Skeletal muscle tissue (tissue), 4 donors: ENCODE results near the gene ACER3. TPM values are rescaled to one million over a fixed set of nuclear protein-coding genes. Genes with fewer than 3 reads are reported as not detected.

ENCODE experiments used
- H3K27ac ChIP-seq: one replicate; pipeline ENCODE4 v1.7.0; 2013; ENCODE audit warnings: mild to moderate bottlenecking, low read depth, low read length, inconsistent platforms
- H3K27me3 ChIP-seq, 3 donors: one replicate each; pipeline ENCODE4 v1.7.0; 2013; ENCODE audit warnings: low read length in 3 of 3; ENCODE audit not compliant: control insufficient read depth in 3 of 3, insufficient read depth in 3 of 3
- H3K36me3 ChIP-seq, 3 donors: one replicate each; pipeline ENCODE4 v1.7.0; 2013; ENCODE audit warnings: low read length in 3 of 3; ENCODE audit not compliant: control insufficient read depth in 3 of 3, insufficient read depth in 3 of 3
- H3K4me1 ChIP-seq, 3 donors: one replicate each; pipeline ENCODE4 v1.7.0; 2013; ENCODE audit warnings: low read length in 3 of 3, mild to moderate bottlenecking in 3 of 3; ENCODE audit not compliant: control insufficient read depth in 3 of 3, insufficient read depth in 3 of 3
- H3K4me3 ChIP-seq, 3 donors: one replicate each; pipeline ENCODE4 v1.7.0; 2013; ENCODE audit warnings: low read length in 3 of 3
- H3K9ac ChIP-seq, 3 donors: one replicate each; pipeline ENCODE4 v1.7.0; 2013; ENCODE audit warnings: low read length in 3 of 3, mild to moderate bottlenecking in 3 of 3, moderate library complexity in 2 of 3, low read depth in 1 of 3
- H3K9me3 ChIP-seq, 3 donors: one replicate each; pipeline ENCODE4 v1.7.0; 2013; ENCODE audit warnings: low read length in 3 of 3; ENCODE audit not compliant: control insufficient read depth in 3 of 3
- total RNA-seq: library from RNA; depleted of rRNA; stranded (reverse); fragments of >200 nt; gene quantifications from one replicate; pipeline ENCODE4 v1.2.3, GENCODE V29; 2014
- donor health status: Osteomylitis.

The ACER3 gene
- total RNA-seq, 1 donor from 2014 or later = 7.3 TPM

- no peak overlapping the region for H3K4me3 ChIP-seq
- no peak overlapping the region for H3K9ac ChIP-seq
- no peaks in the 10 kb centered on the region for H3K36me3 ChIP-seq
- H3K4me1 ChIP-seq = peaks cover 0 to 4% (median 0%) of the 10 kb centered on the region in 3 donors
- H3K9me3 ChIP-seq = no peaks in the 10 kb centered on the region
- no peak overlapping the region for H3K27ac ChIP-seq
- H3K27me3 ChIP-seq = peaks cover 15 to 23% (median 15%) of the 10 kb centered on the region in 3 donors
Observed at GRCh38 chr11:77027275-77027674, 166.6 kb downstream of the ACER3 start.

- Histone ChIP-seq H3K27me3 (peaks cover 15 to 25% (median 23%) of the 10 kb centered on the region in 3 donors), H3K9ac (no peak overlapping the region), H3K36me3 (no peaks in the 10 kb centered on the region), H3K4me1 (peaks cover 0 to 4% (median 0%) of the 10 kb centered on the region in 3 donors), H3K4me3 (no peak overlapping the region), H3K9me3 (no peaks in the 10 kb centered on the region), H3K27ac (no peak overlapping the region)
Observed at GRCh38 chr11:77029829-77030228, 169.1 kb downstream of the ACER3 start.

DNA sequence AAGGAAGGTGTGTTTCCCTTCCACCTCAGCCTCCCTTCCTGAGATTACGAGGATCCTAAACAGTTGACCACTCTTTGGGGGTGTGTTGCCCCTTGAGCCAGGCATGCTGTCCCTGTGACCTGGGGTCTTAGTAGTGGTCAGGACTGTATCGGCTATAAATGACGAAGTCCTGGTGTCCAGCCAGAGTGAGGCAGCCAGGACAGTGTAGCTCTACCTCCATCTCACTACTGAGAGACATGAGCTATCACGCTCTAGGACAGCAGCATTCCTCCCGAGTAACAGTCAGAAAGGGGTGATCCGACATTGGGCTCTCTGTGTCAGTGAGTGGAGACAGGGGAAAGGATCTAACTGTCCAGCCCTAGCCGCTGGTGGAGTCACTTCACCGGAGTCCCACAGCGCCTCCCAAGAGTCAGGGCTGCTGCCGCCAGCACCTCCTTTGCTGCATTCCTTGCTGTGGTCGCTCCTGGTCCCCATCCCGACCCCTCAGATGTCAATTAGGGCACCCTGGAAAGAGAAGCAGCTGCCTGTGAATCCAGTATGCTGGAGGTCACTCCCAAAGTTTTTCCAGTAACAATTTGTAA is 170.2 kb downstream of the ACER3 start:
- Histone ChIP-seq H3K36me3 (no peaks in the 10 kb centered on the region), H3K27ac (no peak overlapping the region), H3K9me3 (no peaks in the 10 kb centered on the region), H3K4me1 (peaks cover 0 to 4% (median 0%) of the 10 kb centered on the region in 3 donors), H3K27me3 (peaks cover 15 to 32% (median 26%) of the 10 kb centered on the region in 3 donors), H3K4me3 (no peak overlapping the region), H3K9ac (no peak overlapping the region)

DNA sequence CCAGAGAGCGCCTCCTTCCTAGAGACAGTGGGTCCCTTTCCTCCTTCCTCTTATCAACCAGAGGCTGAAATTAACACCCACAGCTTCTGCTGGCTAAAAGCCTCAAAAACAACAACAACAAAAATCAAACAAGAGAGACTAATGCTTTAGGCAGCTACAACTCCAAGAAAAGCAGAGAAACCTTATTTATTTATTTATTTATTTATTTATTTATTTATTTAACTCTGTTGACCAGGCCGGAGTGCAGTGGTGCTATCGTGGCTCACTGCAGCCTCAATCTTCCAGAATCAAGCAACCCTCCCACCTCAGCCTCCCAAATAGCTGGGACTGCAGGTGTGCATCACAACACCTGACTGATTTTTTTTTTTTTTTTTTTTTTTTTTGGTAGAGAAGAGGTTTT is 170.9 kb downstream of the ACER3 start:
- Histone ChIP-seq H3K27ac (no peak overlapping the region), H3K9ac (no peak overlapping the region), H3K9me3 (no peaks in the 10 kb centered on the region), H3K27me3 (peaks cover 21 to 34% (median 26%) of the 10 kb centered on the region in 3 donors), H3K4me1 (peaks cover 0 to 4% (median 0%) of the 10 kb centered on the region in 3 donors), H3K4me3 (no peak overlapping the region), H3K36me3 (no peaks in the 10 kb centered on the region)

GRCh38 chr11:77035039-77035438 is 174.3 kb downstream of the ACER3 start:
- no peak overlapping the region for H3K4me3 ChIP-seq
- peaks cover 8 to 9% (median 9%) of the 10 kb centered on the region in 3 donors for H3K4me1 ChIP-seq
- H3K9me3 ChIP-seq = no peaks in the 10 kb centered on the region
- H3K36me3 ChIP-seq = no peaks in the 10 kb centered on the region
- no peak overlapping the region for H3K27ac ChIP-seq
- peaks cover 39 to 56% (median 43%) of the 10 kb centered on the region in 3 donors for H3K27me3 ChIP-seq
- H3K9ac ChIP-seq = no peak overlapping the region

DNA sequence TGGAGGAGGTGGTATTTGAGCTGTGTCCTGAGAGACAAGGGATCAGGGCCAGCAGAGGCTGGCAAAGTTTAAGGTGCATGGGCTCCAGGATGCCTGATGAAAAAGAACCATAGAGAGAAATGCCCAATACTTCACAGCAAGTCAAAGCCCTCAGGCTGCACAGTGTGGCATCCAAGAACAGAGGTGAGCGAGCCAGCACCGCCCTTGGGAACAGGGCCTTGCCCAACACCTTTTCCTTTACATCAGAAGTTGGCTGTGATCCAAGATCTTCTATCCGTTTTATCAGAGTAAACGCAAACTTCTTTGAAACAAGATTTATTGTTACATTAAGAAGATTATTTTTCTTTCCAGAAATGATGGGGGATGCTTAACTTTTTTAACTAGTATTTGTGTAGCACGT is 174.9 kb downstream of the ACER3 start:
- no peak overlapping the region for H3K9ac ChIP-seq
- no peaks in the 10 kb centered on the region for H3K9me3 ChIP-seq
- H3K4me1 ChIP-seq = peaks cover 9 to 13% (median 10%) of the 10 kb centered on the region in 3 donors
- H3K4me3 ChIP-seq = no peak overlapping the region
- no peaks in the 10 kb centered on the region for H3K36me3 ChIP-seq
- no peak overlapping the region for H3K27ac ChIP-seq
- H3K27me3 ChIP-seq = peaks cover 40 to 57% (median 43%) of the 10 kb centered on the region in 3 donors

DNA sequence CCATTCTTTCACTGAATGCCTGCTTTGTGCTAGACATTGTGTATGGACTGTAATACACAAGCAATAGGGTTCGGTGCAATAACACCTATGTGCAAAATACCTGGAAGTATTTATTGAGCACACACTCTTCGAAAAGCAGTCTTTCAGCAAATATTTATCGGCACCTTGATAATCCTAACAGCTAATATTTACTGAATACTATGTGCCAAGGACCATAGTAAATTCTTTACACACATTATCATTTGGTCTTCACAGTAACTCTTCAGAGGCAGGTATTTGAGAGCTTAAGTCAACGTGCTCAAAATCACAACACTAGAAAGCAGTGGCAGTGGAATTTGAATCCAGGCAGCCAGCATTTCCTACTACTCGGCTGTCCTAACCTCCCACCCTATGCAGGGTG is 175.7 kb downstream of the ACER3 start:
- no peak overlapping the region for H3K9ac ChIP-seq
- no peaks in the 10 kb centered on the region for H3K36me3 ChIP-seq
- no peak overlapping the region for H3K4me3 ChIP-seq
- H3K27ac ChIP-seq = no peak overlapping the region
- no peaks in the 10 kb centered on the region for H3K9me3 ChIP-seq
- peaks cover 40 to 60% (median 46%) of the 10 kb centered on the region in 3 donors for H3K27me3 ChIP-seq
- peaks cover 9 to 13% (median 10%) of the 10 kb centered on the region in 3 donors for H3K4me1 ChIP-seq

DNA sequence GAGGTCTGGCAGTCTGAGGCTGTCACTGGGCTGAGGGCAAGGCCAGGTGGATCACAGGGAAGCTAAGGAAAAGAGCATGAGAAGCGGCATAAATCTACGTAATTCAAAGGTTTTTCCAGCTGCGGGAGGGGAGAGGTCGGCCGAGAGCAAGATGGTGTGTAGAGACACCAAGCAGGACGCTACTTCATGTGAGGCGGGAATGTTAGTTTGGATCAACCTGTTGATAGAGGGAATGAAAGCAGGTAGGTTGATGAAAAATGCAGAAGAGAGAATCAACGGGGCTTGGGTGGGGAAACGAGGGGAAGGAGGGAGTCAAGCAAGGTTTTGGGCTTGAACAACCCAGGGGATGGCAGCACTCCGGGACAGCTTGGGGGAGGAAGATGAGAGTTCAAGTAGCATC is 176.3 kb downstream of the ACER3 start:
- peaks cover 39 to 65% (median 51%) of the 10 kb centered on the region in 3 donors for H3K27me3 ChIP-seq

DNA sequence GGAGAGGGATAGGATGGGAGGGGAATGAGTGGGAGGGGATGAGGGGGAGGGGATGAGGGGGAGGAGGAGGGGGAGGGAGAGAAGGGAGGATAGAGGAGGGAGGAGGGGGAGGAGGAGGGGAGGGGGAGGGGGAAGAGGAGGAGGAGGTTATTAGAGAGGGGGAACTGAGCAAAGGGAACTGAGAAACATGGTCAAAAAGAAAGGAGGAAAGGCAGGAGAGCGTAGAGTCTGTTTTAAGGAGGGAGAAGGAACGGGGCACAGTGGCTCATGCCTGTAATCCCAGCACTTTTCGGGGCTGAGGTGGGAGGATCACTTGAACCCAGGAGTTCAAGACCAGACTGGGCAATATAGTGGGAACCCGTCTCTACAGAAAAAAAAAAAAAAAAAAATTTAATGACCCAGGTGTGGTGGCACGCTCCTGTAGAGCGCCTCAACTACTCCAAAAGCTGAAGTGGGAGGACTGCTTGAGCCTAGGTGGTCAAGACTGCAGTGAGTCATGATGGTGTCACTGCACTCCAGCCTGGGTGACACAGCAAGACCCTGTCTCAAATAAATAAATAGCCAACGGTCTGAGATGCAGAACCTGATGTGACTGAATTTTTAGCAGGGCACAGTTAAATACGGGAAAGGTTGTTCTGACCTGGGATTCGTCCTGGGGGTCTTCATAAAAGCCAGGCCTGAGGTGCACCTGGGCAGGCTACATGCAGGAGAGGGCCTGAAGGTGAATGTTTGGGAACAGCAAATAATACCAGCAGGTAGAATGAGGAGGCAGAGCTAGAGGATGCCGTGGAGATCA is 177.5 kb downstream of the ACER3 start:
- no peak overlapping the region for H3K4me3 ChIP-seq
- H3K27ac ChIP-seq = no peak overlapping the region
- peaks cover 46 to 75% (median 59%) of the 10 kb centered on the region in 3 donors for H3K27me3 ChIP-seq
- H3K9ac ChIP-seq = no peak overlapping the region
- H3K4me1 ChIP-seq = peaks cover 9 to 13% (median 10%) of the 10 kb centered on the region in 3 donors
- H3K9me3 ChIP-seq = no peaks in the 10 kb centered on the region
- H3K36me3 ChIP-seq = no peaks in the 10 kb centered on the region

More for the DNA sequence above, 176.3 kb downstream of the ACER3 start:
- no peak overlapping the region for H3K4me3 ChIP-seq
- H3K4me1 ChIP-seq = peaks cover 9 to 13% (median 10%) of the 10 kb centered on the region in 3 donors
- H3K9ac ChIP-seq = no peak overlapping the region
- no peaks in the 10 kb centered on the region for H3K9me3 ChIP-seq
- no peak overlapping the region for H3K27ac ChIP-seq
- H3K36me3 ChIP-seq = no peaks in the 10 kb centered on the region

- Histone ChIP-seq H3K27ac (no peak overlapping the region), H3K9ac (no peak overlapping the region), H3K27me3 (peaks cover 46 to 74% (median 59%) of the 10 kb centered on the region in 3 donors), H3K9me3 (no peaks in the 10 kb centered on the region), H3K36me3 (no peaks in the 10 kb centered on the region), H3K4me1 (peaks cover 9 to 13% (median 10%) of the 10 kb centered on the region in 3 donors), H3K4me3 (no peak overlapping the region)
Observed at GRCh38 chr11:77038825-77039326, 178.2 kb downstream of the ACER3 start.
